ENCODE measurements around the gene ST3GAL2.
A peak's percentile ranks its signal among the peaks of the same experiment; 100 is the strongest.

DNA sequence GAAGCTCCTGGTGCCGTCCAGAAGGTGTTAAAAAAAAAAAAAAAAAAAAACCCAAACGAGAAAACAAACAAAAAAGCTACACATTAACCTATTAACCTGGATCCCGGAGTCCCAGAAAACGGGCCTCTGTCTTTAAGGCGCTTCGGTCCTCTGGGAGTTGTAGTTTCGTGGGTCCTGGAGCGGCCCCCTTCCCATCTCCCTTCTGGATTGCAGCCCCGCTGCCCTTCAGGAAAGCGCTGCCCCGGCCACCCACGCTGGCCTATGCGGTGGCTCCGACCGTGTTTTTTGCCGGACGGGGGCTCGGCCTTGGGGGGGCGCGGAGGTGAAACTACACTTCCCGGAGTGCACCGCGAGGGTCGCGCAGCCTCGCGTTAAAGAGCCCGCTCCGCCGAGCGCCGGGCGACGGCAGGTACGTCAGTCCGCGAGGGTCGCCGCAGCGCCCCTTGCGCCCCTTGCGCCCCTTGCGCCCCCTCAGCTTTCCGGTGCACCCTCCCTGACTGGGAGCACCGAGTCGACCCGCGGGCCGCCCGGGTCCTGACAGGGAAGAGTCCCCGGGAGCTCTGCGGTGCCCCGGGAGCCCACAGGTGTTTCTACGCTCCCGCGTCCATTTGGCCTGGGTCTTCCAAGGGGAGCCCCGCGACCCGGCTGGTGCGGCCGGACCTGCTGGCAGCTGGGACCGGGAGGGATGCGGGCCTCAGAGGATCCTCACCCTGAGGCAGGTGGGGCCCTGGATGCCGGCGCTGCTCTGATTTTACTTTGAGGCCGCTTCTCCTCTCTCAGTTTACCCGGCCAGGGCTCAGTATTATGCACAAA lies 15.5 kb upstream of the ST3GAL2 start, which contains the start of gene FCSK:
- no peak for TF ChIP-seq POLR2A (IDR thresholded peaks at IDR 0.05)
- TF ChIP-seq, protein P1, sequence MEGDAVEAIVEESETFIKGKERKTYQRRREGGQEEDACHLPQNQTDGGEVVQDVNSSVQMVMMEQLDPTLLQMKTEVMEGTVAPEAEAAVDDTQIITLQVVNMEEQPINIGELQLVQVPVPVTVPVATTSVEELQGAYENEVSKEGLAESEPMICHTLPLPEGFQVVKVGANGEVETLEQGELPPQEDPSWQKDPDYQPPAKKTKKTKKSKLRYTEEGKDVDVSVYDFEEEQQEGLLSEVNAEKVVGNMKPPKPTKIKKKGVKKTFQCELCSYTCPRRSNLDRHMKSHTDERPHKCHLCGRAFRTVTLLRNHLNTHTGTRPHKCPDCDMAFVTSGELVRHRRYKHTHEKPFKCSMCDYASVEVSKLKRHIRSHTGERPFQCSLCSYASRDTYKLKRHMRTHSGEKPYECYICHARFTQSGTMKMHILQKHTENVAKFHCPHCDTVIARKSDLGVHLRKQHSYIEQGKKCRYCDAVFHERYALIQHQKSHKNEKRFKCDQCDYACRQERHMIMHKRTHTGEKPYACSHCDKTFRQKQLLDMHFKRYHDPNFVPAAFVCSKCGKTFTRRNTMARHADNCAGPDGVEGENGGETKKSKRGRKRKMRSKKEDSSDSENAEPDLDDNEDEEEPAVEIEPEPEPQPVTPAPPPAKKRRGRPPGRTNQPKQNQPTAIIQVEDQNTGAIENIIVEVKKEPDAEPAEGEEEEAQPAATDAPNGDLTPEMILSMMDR (IDR thresholded peaks at IDR 0.05): no peak
- TF ChIP-seq POLR2AphosphoS5 (IDR thresholded peaks at IDR 0.05; ENCODE audit: insufficient read depth in 1 of 2, low read depth in 1 of 2): peak; percentile 68 to 86
